ENCODE results near the gene UBE3A.
A peak's percentile ranks its signal among the peaks of the same experiment; 100 is the strongest.
"Not testable (repeated sequence)": the region's sequence is repeated elsewhere in the genome, so short reads cannot be mapped to it uniquely, and the experiment has no call there.

Gene UBE3A

DNA sequence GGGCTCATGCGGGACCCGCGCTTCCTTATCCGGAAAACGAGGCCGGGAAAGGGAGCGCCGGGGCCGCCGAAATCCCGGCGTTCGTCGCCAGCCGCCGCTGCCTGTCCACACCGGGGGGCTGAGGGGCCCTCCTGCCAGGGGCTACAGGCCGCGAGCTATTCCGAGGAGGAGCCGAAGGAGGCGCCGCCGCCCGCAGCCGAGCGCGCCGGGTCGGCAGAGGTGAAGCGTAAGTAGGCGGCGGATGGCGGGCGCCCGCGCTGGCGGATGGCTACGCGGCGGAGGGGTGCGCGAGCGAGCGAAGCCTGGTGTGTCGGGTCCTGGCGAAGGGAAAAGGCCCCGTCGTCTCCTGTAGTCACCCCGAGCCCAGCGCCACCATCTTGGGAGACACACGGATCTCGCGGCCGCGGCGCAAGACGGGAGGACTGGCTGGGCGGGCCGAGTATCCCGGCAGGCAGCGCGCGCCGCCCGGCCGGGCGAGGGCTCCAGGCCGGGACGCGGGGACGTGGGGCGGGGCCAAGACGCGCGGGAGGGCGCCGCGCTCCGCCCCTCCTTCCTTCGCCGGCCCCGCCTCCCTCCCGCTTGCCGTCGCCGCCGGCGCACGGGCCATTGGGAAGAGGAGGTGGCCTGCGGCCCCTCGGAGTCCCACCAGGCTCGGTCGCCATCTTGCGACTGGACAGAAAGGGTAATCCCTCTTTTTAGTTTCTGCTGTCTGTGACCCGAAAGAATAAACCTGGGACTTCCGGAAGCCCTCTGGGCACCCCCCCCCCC lies at the start of gene UBE3A:
Gene UBE3A, minus strand, starts transcription at position 424 of the 768 bp plus-strand sequence. CDS start 29,917 bp downstream, outside the sequence.
- DNase-seq = peak; percentile 76

DNA sequence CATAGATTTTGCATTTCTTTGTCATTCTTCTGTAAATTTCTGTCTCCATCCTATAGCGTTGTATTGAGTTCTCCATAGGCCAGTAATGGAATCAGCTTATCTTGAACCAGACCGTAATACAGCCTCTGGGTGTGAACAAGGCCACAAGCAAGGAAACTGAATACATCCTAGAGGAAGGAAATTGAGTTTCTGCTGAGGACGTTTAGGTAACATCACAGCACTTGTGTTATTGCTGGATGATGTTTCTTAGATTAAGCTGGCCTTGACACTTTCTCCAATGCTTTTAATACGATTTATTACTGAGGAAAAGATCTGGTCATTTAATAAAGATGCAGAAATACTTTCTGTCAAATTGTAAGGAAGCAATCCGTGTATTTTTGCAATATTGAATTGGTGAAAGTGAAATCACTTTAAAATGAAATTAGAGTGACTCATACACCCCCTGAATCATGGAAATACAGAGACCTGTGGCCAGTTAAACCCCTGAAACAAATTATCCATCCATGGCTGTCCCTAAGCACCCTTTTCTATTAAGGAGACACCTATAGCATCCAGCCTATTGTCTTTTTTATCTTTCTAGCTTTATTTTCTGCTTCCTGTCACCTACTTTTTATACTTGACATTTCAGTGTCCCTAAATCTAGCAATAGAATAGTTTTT lies 48.5 kb upstream of the UBE3A start:
- no peak for DNase-seq

DNA sequence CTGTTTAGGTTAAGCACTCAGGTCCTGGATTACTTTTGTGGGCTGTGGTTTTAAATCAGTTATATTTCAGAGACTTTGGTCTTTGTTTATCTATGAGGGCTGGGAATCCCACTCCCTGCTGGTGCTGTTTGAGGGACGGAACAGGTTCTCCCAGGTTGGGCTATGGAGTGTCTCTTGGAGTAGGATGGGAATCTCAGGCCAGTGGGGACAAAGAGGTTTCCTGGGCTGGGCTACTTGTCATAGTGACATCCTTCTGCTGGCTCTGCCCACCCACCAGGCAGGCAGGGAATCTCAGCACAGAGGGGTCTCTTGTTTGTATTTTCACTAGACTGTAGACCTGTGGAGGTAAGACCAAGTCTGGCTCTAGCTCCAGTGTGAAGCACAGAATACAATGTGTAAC lies 47.2 kb upstream of the UBE3A start:
- DNase-seq = no peak

DNA sequence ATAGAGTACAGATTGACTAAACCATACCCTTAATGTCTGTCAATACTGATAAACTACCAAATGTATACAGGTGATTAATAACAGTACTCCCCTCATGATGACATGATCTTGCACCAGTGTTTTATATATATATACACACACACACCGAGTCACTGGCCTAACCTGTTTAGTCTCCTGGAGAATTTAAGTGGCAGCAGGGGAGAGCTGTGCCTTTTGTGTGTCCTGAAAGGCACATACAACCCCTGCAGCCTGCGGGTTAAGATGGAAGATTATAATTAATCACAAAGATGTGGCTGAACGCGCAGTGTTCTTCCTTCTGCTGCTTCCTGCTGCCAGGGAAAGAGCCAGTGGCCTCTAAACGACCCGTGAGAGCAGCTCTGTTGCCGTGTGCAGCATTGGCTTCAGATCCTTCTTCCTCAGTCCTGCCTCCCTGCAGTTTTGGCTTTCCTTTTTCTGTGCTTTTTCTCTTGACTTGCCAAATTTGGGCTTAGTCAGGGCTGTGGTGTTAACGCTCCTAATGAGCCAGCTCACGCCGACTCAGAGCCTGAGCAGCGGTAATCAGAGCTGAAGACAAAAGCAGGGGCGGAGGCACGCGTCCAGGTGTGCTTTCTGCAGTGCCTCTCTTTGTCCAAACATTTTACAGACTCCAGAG lies 42.5 kb upstream of the UBE3A start:
- peak; percentile 54 for DNase-seq

DNA sequence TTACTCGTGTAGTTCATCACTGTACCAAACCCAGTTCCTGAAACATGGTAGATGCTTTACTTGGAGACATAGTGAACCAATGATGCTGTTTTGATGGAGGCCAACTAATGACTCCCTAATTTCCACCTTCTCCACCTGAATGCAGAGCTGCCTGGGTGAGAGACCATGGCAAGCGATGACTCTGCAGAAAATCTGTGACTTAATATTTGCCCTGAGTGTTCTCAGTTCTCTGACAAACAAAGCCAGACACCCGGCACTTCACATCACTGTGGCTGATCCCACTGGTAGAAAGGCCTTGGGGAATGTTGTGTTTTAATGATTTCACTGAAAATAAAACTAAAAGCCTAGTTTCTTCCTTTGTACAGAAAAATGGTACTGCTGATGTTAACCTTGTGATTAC lies 39.5 kb upstream of the UBE3A start:
- no peak for DNase-seq

DNA sequence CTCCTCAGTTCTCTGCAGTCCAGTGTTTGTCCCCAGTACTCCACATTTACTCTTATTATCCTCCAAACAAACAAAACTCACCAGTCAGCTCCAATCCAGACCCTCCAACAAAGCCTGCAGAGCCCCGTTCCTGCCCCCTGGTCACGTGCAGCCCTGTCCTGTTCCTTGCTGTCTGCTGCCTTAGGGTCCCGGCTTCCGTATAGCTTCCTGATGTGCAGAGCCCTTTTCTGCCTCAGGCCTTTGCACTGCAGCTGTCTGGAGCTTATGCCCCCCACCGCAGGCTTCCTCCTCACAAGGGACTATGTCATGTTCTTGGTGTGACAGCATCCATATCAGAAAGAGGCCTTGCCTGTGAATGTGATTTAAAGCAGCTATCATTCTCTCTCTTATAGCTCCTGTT lies 39.0 kb upstream of the UBE3A start:
- no peak for DNase-seq

DNA sequence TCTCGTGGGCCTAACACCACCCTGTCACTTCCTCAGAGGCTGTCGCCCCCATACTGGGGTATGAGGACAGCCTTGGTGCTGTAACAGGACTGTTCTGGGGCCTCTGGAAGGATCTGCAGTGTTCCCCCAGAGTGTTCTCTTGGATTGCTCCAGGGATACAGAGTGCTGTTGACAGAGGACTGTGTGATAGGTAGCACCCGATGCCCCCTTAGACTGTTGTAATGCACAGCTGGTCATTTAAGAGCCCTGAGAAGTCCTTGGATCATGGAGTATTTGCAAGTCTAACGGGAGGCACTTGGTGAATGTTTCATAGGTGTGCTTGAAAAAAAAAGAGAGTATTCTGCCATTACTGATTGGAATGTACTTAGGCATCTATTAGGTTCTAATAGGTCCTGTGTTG lies 35.4 kb upstream of the UBE3A start:
- DNase-seq = no peak

DNA sequence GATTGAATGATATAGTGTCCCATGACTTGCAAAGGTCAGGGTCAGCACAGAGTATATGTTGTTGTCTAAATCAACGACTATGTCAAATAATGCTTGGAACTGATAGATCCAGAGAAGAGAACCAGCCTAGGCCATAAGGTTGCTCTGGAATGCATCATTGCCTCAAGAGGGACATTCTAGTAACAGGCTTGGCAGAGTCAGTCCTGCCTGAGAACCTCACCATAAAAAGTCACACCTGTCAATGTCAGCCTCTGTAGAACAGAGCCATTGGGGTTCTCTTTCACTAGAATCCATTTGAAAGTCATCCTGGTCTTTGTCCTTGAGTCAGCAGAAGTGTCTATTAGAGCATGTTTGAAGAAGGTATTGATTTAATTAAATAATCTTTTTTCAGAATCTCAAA lies 31.4 kb upstream of the UBE3A start:
- no peak for DNase-seq

DNA sequence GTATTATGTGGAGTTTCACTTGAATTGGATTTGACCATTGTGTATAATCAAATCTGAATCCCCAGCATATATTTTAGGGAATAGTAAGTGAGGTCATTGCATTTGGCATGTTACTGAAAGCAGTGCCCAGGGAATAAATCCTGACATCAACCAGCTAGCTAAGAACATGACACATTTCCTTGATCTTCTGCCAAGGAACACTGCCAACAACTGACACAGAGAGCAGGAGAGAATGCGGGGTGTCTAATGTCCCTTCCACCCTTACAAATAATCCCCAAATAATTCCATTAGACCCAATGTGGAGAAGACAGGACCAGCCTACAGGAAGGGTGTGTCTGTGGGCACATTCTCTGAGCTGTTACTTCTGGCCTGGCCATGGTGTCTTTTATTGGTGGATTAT lies 30.6 kb upstream of the UBE3A start:
- DNase-seq = peak; percentile 16

DNA sequence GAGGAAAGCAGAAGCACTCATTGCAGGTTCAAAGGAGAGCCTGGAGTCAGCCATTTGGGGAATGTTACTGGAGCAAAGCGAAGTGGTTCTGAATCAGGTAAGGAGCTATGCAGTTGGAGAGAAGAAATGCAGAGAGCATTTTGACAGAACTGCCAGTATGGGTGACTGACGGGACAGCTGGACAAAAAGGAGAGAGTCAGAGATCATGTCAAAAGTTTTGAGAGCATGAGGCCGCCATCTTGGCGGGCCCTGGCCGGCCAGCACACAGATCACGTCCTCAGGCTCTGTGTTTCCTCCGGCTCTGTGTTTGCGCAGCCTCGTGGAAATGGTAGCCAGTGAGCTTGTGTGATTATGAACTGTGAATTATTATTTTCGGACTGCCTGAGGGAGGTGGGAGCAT lies 29.8 kb upstream of the UBE3A start:
- DNase-seq = no peak

DNA sequence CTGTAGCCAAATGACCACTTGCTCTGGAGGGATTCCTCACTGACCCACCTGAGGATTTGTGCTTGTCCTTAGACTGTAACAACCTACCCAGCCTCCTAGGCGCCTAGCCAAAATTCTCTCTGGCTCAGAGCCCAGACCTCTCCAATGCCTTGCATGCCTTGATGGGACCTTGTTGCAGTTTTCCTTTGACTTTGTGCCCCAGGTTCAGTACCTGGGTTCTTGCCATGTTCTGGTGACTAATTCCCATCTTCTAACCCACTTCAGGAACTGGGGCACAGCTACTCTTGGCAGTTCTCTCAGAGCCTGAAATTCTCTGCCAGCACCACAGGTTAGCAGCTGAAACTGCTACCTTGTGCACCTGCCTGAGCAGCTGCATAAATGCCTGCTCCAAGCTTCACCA lies 27.0 kb upstream of the UBE3A start:
- DNase-seq = peak; percentile 82

DNA sequence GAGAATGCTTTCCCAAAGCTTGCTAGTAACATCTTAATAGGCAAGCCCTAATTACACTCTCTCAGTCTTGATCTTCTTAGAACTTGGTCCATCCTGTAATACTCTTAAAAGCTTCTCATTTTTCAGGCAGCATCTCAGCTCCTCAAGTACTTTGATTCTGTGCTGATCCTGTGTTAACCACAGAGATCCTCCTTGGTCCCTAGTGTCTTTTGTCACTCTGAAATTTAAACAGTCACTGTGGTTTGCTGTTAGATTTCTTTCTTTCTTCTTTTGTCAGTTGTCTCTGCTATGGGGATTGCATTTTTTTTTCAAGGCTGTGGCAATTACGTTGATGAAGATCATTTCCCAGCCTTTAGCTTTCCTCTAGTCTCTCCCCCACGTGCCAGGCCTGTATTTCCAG lies 26.0 kb upstream of the UBE3A start:
- no peak for DNase-seq

DNA sequence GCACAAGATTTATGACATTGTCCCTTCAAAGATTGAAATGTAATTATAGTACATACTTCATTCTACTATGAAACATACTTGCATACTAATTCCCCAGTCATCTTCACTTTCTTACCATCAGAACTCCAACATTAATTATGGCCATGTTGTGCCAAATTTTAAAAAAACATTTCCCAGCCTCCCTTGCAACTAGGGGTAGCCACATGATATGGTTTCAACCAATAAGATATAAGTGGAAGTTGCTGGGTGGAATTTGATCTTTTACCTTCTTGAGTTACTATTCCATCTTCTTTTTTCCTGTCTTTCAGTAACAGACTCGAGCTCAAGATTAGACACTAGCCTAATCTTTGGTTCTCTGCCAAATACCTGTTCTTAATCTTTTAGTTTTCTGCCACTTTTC lies 25.6 kb upstream of the UBE3A start:
- no peak for DNase-seq

DNA sequence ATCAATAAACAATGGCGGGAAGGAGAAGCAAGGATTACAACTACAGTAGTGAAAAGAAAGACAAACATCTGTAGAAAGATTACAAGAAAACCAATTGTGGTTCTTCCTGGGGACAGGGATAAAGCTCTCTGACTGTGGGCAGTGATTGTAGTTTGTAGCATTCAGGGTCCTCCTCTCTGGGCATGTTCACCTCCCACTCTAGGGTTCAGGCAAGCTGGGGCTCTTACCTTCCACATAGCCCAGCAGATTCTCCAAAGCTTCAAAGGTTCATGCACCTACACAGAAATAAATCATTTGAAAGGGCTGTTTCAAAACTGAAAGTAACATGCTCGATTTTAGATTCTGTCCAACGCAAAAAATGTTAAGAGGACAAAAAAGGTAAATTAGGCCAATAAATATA lies 17.4 kb upstream of the UBE3A start:
- no peak for DNase-seq

DNA sequence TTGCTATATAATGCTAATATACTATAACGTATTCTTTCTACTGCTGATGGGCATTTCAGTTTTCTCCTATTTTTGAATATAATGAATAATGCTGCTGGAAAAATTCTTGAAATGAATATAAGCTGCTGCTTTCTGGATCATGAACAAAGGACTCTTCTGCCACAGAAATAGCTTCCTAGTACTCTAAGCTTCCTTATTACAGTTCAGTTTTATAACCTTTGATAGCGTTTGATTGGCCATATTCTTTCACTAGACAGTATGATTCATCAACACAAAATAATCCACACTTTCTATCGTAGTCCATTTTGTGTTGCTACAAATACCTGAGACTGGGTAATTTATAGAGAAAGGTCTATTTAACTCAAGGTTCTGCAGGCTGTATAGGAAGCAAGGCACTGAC lies 16.4 kb upstream of the UBE3A start:
- DNase-seq = no peak

DNA sequence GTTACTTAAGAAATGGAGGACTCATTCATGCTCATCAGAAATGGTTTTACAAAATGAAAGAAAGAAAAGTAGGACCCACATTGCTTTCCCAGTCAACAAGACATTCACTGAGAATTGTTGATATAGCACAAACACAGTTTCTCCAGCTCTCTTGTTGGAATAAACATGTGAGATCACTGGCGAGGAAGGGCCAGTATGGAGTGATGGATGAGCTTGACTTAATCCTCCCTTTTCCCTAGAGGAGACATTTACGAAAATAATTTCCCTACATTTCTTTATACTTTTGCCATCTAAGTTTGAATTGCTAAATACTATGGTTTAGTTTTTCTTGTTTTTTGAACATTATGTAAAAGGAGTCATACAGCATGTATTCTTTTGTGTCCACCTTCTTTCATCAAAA lies 15.9 kb upstream of the UBE3A start:
- DNase-seq = no peak

DNA sequence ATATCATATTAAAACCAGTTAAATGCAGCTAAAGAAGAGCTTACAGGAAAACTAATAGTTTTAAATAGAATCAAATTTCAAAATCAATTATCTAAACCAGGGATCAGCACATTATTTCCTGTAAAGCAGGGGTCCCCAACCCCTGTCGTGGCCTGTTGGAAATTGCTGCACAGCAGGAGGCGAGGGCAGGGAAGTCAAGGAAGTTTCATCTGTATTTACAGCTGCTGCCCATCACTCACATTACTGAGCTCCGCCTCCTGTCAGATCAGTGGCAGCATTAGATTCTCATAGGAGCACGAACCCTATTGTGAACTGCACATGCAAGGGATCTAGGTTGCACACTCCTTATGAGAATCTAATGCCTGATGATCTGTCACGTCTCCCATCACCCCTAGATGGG lies 14.4 kb upstream of the UBE3A start:
- DNase-seq = not testable (repeated sequence)

DNA sequence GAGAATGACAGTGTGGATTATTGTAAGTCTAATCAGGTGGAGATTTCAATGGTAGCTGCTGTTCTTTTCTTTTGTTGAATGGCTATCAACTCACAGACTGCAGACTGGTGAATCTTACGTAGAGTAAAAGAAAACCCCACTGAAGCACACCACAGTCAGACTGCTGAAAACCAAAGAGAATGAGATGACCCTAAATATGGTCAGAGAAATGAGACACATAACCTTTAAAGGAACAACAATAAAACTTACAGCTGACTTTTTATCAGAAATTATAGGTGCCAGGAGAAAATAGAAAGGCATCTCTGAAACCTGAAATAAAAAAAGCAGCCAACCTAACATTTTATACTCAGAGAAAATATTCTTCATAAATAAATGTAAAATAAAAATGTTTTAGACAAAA lies 12.7 kb upstream of the UBE3A start:
- DNase-seq = no peak

DNA sequence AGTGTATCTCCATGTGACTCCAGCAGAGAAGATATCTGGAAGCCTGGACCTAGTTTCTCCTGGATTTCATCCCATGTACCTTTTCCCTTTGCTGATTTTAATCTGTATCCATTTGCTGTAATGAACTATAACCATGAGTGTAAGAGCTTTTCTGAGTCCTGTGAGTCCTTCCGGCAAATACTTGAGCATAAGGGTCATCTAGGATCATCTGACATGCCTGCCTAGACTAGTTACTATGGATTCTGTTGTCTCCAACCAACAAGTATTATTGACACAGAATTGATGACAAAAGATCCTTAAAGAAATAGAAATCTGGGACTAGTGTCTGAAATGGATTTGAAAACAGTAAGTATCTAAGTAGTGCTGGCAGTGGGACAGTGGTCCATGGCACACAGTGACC lies 11.3 kb upstream of the UBE3A start:
- peak; percentile 2 for DNase-seq

DNA sequence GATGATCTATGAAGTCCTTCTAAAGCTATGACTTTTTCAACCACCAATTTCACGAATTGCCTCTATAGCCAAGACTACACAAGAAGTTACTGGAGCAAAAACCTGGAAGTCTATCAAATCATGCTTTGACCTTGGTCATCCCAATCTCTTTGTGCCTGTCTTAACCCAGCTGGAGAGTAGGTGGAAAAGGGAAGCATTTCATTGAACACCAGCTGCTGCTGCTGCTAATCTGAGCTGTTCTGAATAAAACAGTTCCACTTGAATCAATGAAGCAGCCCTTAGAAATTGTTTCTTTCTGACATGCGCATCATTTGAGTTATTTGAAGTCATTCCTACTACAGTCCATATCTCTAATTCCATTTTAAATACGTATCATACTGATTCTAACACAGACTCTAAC lies 7.3 kb upstream of the UBE3A start:
- no peak for DNase-seq

DNA sequence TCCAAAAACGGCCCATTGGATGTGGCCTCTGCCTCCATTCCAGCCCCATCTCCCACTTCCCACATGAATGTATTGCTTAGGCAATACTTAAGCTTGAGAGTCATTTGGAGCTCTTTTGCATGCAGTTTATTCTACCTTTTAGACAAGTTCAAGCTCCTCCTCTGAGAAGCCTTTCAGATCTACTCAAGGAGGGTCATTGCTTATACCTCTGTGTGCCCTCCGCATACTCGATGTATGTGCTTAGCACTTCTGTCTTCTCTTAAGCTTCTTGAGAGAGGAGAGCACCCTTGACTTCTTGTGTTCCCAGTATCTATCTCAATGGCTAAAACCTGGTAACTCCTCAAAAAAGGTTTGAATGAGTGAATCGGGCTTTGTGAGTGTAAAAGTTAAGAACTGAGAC lies 6.6 kb upstream of the UBE3A start:
- no peak for DNase-seq

DNA sequence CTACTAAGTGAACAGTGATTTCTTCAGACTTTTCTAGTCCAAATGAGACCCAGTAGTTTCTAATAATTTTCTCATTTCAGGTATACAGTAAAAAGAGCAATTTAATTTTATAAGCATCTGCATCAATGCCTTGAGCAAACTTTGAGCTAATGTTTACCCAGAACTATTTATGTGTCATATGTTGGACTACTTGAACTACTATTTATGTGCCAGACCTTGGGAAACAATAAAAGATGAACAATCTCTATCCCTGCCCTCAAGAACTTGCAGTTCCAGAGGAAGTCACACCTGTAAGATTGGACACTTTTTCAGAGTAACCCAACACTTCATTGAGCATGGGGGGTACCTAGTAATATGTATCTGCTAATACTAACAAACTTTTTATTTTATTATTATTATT lies 2.3 kb upstream of the UBE3A start:
- DNase-seq = no peak

DNA sequence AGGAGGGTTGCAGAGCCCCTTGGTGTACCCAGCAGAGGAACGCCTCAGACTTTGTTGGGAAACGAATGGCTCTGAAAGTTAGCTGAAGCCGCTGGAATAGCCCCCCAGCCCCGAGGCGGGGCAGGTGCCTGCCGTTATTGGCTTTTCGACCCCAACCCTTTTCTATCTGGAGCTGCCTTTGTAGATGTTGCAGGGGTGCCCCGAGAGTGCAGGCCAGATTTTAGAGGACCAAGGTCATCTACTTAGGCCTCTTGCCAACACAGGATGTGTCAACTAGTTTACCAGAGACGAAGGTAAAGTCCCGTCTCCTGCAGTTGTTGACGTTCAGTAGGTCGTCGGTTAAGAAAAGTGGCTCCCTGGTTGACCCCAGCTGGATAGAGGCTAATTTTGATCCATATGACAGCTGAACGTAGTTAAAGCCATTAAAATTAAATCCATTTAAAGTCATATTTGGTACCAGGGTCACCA lies 579 bp upstream of the UBE3A start:
- no peak for DNase-seq
